ENCODE results near the gene LARGE2.

The LARGE2 gene

DNA sequence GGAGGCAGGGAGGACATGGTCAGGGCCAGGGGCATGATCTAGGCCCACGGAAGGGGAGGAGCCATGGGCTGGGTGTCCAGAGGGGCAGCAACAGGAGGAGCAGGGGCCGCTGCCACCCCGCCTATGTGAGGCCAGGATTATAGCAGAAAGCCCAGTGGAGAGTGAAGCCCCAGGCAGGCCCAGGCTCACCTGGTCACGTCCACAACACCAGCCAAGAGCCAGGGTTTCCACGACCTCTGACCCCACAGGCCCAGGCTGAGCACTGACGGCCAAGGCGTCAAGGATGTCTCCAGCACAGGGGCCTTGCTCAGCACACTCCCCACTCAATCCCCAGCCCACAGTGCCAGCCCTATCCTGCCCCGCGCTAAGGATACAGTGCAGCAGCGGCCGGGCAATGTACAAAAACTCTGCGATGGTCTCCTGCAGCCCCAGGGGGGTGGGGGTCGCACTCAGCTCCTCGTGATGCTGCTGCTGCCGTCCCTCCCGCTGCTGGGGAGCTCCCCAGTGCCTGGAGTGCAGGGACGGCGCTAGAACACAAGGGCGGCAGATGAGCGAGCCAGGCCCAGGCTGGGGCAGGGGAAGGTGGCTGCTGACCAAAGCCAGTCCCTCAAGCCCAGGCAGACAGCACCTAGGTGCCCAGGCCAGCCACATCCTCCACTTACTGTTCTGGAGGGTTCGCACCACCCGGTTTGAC lies 8.4 kb upstream of the LARGE2 start:
- no peak for DNase-seq (ENCODE audit: low read depth in 1 of 2, low spot score in 1 of 2)

DNA sequence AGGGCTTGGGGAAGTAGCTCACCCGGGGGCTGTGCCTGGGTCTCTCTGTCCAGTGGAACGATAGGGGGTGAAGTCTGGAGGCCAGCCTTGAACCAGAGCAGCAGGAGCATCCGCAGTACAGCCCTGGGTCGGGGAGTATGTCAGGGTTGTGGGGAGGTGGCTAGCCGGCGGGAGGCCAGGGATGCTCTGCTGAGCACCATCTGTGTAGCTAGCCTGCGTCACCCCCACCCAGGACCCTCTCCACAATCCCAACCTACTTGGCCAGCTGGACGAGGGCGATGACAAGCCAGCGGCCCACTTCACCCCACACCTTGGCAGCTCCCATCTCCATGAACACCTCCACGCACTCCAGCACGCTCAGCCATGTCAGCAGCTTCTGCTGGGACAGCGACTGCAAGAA lies 7.0 kb upstream of the LARGE2 start:
- no peak for DNase-seq (ENCODE audit: low read depth in 1 of 2, low spot score in 1 of 2)

DNA sequence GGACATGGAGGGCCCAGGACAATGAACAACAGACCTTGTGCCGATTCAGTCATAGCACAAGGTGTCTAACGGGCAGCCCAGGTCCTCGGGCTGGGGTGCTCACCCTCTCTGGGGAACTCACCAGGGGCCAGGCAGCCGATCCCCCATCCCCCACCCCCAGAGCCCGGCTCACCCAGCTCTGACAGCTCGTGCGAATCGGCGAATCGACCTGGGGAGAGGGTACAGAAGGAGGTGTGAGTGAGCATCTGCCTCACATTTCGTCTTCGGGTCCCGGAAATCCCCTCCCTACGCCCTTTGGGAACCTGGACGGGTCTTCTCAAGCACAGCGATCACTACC lies 5.2 kb upstream of the LARGE2 start:
- no peak for DNase-seq (ENCODE audit: low read depth in 1 of 2, low spot score in 1 of 2)

DNA sequence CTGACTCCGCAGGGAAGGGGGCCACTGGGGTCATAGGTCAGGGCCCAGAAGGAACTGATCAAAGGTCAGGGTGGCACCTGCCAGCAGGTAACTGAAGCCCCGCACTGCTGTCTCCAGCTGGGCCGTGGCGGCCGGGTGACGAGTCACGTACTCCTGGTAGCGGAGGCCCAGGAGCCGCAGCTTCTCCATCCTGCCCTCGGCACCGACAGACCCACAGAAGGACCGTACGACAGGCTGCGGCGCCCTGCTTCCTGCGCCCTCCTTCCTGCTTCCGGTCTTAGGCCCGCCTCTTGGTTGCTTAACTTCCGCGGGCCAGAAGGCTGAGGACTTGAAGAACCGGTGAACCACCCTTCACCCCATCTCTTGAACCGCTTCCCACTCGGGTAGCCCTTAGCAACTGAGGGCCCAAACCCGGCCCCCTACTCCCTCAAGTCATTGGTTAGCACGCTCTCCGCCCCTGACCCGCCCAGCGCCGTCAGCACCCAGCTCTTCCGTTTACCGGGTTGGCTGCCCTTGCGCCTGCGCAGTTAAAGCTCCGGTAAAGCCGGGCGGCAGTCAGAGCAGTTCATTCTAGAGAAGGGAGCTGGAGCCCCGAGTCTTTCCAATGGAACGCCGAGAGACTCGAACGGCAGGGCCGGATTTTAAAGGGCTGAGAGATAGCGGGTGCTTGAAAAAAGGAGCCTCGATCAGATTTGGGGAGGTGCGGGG lies 4.7 kb upstream of the LARGE2 start, which contains the start of gene PEX16:
Gene PEX16 (minus strand): TSS at position 255 of the 708 bp plus-strand sequence. CDS start 66 bp downstream, at position 189.
- peak; percentile 83 to 95 for DNase-seq (ENCODE audit: low read depth in 1 of 2, low spot score in 1 of 2)

DNA sequence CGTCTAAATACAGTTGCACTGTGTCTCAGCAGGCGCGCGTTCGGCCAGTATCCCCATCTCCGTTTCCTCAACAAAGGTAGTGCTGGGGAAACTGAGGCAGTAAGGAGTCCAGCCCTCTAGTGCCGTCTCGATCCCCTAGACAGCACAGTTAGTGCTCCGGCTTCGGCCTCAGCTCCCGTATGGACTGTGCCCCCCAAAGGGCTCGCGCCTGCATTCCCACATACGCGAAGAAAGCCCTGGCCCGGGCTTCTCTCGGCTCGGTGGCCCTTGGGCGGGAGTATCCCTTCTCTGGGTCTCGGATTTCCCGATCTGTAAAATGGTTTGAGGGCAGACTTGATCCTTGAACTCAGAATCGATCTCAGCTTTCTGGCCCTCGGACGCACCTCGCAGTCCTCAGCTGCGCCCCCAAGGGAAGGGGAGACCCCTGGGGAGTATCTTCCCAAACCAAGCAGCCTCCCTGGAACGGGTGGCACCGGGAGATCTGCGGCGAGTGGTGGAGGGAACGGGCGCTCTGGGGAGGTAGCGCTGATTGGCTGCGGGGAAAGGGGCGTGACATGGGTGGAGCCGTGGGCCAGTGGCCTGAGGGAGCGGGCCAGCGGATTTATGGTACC lies 4.0 kb upstream of the LARGE2 start:
- peak in 1 of 2 donors; percentile 40 for DNase-seq (ENCODE audit: low read depth in 1 of 2, low spot score in 1 of 2)

DNA sequence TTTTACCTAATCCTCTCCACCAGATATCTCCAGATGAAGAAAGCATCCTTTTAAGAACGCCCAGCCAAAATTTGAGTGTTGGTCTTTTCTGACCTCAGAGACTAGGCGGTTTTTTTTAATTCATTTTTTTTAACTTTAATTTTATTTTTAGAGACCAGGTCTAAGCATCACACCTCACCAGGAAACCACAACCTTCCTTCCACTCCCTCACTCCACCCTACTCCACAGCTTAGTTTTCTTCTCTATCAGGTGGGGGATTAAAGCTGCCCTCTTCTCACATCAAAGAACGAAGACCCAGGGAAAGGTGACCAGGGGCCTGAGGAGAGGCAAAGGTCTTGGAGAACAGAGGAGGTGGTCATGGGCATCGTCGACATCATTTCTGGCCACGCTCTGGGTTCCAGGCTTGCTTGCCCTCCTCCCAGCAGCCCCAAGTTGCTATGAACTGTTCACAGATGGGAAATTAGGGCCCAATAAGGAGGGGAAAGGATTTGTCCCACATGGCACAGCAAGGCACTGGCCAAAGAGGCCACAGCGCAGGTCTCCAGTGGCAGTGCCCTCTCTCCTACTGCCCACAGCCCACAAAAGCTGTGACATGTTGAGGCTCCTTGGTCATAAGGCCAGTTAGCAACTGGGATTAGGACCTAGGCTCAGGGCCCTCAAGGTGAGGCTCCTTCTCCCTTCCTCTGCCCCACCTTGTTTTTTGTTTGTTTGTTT lies 3.3 kb upstream of the LARGE2 start:
- DNase-seq (ENCODE audit: low read depth in 1 of 2, low spot score in 1 of 2) = no peak

DNA sequence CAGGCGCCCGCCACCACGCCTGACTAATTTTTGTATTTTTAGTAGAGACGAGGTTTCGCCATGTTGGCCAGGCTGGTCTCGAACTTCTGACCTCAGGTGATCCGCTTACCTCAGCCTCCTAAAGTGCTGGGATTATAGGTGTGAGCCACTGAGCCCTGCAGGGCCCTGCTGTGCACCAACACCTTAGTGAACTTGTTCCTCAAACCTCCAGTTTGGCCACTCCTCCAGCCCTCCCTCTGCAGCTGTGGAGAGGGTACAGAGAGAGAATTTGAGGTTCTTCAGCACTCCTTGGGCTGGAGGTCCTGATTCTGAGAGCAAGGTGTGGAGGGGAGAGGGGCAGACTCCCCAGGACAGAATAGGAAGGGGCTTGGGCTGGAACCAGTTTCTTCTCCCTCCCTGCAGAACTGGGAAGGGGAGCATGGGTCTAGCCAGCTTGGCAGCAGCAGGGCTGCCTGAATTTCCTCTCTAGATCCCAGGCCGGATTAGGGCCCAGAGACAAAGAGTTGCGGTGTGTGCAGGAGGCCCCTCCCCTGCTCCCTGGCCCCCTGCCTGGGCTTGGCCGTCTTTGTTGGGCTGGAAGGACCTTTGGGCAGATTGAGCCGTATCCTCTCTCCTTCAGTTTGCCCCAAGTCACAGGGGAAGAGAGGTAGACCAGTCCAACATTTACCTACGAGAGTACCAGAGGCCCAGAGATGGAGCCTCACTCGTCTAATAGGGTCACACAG lies 2.5 kb upstream of the LARGE2 start:
- DNase-seq (ENCODE audit: low read depth in 1 of 2, low spot score in 1 of 2) = no peak

DNA sequence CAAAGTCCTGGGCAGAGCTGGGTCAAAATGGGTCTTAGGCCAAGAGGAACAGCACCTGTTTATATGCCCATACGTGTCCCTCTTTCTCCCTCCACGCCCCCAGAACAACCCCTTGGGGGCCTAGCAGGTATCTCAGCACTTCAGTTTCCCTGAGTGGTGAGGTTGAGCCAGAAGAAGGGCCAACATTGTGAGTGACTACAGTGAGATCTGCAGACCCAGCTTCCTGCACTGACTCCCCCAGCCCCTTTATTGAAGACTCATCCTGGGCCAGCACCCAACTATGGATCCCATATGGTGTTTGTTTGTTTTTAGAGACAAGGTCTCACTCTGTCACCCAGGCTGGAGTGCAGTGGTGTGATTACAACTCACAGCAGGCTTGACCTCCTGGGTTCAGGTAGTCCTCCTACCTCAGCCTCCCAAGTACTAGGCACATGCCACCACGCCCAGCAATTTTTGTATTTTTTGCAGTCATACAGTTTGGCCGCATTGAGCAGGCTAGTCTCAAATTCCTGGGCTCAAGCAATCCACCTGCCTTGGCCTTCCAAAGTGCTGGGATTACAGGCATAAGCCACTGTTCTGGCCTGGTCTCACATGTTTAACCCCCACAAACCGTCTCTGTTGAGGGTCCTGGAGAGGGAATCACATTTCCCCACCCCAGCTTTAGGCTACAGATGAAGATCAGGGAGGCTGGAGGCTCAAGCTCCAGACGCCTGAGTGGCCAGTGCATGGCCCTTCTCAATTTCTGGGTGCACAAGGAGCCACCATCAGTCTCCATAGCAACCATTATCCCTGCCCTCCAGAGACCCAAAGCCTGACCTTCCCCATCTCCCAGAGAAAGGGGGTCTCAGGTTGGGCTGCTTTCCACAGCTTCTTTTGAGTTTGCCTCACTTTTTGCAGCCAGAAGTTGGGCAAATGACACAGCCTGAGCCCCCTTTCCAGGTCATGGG lies 1.7 kb upstream of the LARGE2 start:
- no peak for DNase-seq (ENCODE audit: low read depth in 1 of 2, low spot score in 1 of 2)

DNA sequence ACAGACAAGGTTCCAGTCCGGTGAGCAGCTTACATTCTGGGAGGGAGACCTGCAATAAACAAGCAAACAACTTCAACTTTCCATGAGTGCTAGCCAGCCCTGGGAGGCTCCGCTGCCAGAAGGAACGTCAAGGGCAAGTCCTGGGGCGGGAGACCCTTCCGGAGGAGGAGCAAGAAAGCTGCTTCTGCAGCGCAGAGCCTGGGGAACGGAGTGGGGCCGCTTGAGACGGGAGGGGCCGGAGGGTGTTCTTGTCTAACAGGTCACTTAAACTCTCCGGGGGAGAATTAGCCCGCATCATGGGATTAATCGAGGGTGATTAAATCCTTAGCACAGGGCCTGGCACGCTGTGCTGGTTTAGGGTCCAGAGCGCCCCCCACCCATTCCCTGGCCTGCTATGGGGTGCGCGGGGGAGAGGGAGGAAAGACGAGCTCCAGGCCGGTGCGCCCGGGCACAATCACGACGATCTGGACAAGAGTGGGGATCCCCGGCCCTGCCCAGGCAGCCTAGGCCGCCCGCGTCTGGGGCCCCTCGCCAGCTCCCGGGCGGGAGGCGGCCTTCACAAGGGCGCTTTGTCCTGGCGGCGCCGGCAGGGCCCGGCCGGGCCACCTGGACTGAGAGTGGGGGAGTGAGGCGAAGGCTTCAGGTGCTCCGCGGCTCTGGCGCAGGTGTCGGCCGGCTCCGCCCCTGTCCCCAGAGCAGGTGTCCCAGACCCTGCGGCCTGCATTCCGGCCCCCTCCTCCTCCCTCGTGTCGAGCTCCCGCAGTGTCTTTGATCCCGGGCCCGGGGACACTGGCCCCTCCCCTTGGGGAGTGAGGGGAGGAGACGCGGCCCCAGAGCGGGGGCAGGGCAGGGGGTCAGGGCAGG lies 663 bp upstream of the LARGE2 start:
- DNase-seq (ENCODE audit: low read depth in 1 of 2, low spot score in 1 of 2) = no peak

DNA sequence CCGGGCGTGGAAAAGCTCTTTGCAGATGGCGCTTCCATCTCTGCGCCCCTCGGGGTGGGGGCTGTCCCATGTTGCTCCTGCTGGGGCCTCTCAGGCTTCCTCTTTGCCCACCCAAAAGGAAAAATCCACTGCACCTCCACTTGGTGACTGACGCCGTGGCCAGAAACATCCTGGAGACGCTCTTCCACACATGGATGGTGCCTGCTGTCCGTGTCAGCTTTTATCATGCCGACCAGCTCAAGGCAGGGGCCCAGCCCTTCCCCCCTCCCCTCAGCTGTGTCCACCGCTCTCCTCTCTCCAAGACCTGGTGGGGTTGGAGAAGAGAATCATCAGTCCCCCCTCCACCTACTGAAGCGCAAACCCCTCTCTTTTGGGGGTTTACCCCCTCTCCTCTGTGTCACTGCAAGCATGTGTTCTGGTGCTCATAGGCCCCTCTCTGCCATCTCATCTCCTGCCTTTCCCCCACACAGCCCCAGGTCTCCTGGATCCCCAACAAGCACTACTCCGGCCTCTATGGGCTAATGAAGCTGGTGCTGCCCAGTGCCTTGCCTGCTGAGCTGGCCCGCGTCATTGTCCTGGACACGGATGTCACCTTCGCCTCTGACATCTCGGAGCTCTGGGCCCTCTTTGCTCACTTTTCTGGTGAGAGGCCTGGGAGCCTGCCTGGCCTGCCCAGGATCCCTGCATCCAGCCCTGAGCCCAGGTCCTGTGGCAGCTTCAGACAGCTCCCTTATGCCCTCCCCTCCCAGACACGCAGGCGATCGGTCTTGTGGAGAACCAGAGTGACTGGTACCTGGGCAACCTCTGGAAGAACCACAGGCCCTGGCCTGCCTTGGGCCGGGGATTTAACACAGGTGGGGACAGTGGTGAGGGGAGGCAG lies 1.8 kb downstream of the LARGE2 start:
- DNase-seq (ENCODE audit: low read depth in 1 of 2, low spot score in 1 of 2) = no peak

DNA sequence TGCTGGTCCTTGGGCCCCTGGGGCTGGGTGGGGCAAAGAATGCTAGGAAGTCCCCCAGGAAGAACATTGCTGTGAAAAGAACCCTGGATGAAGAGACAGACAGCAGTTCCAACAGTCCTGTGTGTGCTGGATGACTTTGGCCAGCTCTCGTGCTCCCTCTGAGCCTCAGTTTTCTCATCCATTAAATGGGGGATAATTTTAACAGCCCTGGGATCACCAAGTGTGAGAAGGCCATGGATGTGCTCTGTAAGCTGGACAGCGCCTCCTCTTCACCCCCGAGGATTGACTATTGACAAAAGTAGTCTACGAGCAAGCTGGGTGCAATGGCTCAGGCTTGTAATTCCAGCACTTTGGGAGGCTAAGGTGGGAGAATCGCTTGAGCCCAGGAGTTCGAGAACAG lies 2.5 kb downstream of the LARGE2 start:
- no peak for DNase-seq (ENCODE audit: low read depth in 1 of 2, low spot score in 1 of 2)

DNA sequence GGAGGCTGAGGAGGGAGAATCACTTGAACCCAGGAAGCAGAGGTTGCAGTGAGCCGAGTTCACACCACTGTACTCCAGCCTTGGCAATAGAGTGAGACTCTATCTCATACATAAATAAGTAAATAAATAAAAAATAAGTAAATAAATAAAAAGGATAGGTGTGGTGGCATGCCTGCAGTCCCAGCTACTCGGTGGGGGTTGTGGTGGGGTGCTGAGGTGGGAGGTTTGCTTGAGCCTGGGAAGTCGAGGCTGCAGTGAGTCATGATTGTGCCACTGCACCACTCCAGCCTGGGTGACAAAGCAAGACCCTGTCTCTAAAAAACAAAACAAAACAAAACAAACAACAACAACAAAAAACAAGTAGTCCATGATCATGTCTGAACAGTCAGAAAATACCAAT lies 3.1 kb downstream of the LARGE2 start:
- DNase-seq (ENCODE audit: low read depth in 1 of 2, low spot score in 1 of 2) = no peak

DNA sequence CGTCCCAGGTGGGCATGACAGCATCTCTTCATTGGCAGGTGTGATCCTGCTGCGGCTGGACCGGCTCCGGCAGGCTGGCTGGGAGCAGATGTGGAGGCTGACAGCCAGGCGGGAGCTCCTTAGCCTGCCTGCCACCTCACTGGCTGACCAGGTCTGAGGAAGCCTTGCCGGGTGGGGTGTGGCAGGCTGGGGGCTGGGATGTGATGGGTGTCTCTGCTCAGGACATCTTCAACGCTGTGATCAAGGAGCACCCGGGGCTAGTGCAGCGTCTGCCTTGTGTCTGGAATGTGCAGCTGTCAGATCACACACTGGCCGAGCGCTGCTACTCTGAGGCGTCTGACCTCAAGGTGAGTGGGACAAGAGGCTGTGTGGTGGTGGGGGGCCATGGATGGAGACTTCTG lies 3.5 kb downstream of the LARGE2 start:
- DNase-seq (ENCODE audit: low read depth in 1 of 2, low spot score in 1 of 2) = no peak

DNA sequence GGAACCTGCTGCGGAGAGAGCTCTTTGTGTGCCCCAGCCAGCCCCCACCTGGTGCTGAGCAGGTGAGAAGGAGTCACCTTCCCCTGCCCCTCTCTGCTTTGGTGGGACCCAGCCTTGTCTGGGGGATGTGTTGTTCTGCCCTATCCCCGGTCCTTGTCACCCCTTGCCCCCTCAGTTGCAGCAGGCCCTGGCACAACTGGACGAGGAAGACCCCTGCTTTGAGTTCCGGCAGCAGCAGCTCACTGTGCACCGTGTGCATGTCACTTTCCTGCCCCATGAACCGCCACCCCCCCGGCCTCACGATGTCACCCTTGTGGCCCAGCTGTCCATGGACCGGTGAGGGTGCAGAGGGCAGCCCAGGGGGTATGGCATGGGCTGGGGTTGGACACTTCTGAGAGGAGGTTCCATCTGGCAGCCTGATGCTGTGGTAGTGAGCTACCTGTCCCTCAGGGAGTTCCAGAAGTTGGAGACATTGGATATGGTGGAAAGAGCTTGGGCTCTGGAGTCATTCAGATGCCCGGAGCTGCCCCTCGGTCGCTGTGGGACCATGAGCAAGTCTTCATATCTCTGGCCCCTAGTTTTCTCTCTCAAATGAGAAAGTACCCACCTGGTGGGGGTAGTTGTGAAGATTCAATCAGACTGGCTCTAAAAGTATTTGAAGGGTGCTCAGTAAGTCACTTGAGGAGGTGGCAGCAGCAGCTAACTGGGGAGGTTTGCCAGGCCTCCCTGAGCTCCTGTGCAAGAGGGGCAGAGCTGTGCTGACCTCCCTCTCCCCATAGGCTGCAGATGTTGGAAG lies 4.3 kb downstream of the LARGE2 start:
- no peak for DNase-seq (ENCODE audit: low read depth in 1 of 2, low spot score in 1 of 2)

DNA sequence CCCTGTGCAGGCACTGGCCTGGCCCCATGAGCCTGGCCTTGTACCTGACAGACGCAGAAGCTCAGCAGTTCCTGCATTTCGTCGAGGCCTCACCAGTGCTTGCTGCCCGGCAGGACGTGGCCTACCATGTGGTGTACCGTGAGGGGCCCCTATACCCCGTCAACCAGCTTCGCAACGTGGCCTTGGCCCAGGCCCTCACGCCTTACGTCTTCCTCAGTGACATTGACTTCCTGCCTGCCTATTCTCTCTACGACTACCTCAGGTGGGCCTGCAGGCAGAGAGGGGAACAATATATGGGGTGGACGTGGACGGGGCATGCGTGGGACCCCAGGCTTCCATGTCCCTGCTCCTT lies 4.9 kb downstream of the LARGE2 start:
- DNase-seq (ENCODE audit: low read depth in 1 of 2, low spot score in 1 of 2) = no peak

DNA sequence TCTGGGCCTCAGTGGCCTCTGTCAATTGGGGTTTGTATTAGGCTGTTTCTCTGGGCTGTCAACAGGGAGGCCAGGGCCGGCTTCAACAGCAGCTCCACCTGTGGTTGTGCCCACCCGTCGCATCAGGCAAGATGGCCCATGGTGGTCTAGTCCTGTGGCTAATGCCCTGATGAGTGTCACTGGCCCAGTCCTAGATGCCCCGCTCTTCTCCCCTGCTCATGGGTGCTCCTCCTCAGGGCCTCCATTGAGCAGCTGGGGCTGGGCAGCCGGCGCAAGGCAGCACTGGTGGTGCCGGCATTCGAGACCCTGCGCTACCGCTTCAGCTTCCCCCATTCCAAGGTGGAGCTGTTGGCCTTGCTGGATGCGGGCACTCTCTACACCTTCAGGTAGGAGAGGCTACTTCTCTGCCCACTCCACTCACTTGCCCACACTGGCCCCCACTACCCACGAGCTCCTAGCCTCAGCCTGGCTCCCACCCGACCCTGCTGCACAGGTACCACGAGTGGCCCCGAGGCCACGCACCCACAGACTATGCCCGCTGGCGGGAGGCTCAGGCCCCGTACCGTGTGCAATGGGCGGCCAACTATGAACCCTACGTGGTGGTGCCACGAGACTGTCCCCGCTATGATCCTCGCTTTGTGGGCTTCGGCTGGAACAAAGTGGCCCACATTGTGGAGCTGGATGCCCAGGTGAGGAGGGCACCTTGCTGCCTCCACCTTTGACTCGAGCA lies 5.4 kb downstream of the LARGE2 start:
- DNase-seq (ENCODE audit: low read depth in 1 of 2, low spot score in 1 of 2) = no peak

Measured in activated CD4-positive, alpha-beta T cell treated with anti-CD3 and anti-CD28 coated beads, Interleukin-2, amount 50 U/mL, for 24 hours (primary cell).